Subcutaneous abdominal adipose tissue (tissue), 5 donors: ENCODE data around the gene CACNA1B.

Source experiments
- H3K27ac ChIP-seq: one replicate; pipeline ENCODE4 v1.7.0; 2013; ENCODE audit warnings: low read depth, mild to moderate bottlenecking, inconsistent platforms, low read length, moderate library complexity
- H3K27me3 ChIP-seq, 5 donors: one replicate each; pipeline ENCODE4 v1.7.0; 2013; ENCODE audit warnings: low read length in 5 of 5, inconsistent platforms in 1 of 5; ENCODE audit not compliant: control insufficient read depth in 5 of 5, insufficient read depth in 4 of 5
- H3K36me3 ChIP-seq, 5 donors: one replicate each; pipeline ENCODE4 v1.7.0; 2013; ENCODE audit warnings: low read length in 5 of 5; ENCODE audit not compliant: control insufficient read depth in 5 of 5, insufficient read depth in 5 of 5
- H3K4me1 ChIP-seq, 5 donors: one replicate each; pipeline ENCODE4 v1.7.0; 2013; ENCODE audit warnings: low read length in 5 of 5, mild to moderate bottlenecking in 3 of 5, moderate library complexity in 1 of 5; ENCODE audit not compliant: control insufficient read depth in 5 of 5, insufficient read depth in 5 of 5
- H3K4me3 ChIP-seq, 5 donors: one replicate each; pipeline ENCODE4 v1.7.0; 2013; ENCODE audit warnings: low read length in 5 of 5, low read depth in 1 of 5
- H3K9ac ChIP-seq, 5 donors: one replicate each; pipeline ENCODE4 v1.7.0; 2013; ENCODE audit warnings: low read length in 5 of 5, mild to moderate bottlenecking in 4 of 5, moderate library complexity in 3 of 5
- H3K9me3 ChIP-seq, 5 donors: one replicate each; pipeline ENCODE4 v1.7.0; 2013; ENCODE audit warnings: low read length in 5 of 5; ENCODE audit not compliant: control insufficient read depth in 5 of 5
- donor health status: healthy.
- donor health status: healthy.
- donor health status: healthy.
- donor health status: healthy.
- donor health status: healthy.

Gene CACNA1B

DNA sequence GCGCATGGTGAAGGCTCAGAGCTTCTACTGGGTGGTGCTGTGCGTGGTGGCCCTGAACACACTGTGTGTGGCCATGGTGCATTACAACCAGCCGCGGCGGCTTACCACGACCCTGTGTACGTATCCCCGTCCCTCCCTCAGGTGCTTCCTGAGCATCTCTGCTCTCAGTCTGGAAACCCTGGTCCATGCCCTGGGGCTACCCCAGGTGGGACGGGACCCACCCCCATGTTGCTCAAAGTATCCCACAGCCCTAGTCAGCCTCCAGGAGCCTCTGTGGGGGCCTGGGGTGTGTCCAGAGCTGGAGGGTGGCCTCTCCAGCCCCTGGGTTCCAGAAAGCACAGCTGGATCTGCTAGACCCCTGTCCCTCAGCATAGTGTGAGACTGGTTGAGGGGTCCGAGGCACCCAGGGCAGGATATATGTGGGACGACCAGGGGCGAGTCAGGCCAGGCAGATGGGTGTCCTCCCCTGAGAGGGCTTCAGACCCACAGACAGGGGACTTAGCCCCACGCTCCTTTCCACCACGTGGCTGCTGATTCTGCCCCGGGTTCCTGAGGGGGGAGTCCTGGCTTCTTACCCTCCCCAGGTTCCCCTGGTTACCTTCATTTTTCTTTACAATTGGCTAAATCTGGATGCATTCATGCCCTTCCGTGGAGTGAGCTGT lies 94.0 kb downstream of the CACNA1B start:
- Histone ChIP-seq H3K27ac (no peak overlapping the region), H3K4me1 (no peaks in the 10 kb centered on the region), H3K36me3 (no peaks in the 10 kb centered on the region), H3K9ac (no peak overlapping the region), H3K4me3 (no peak overlapping the region), H3K27me3 (peaks cover 0 to 47% (median 12%) of the 10 kb centered on the region in 5 donors), H3K9me3 (no peaks in the 10 kb centered on the region)

DNA sequence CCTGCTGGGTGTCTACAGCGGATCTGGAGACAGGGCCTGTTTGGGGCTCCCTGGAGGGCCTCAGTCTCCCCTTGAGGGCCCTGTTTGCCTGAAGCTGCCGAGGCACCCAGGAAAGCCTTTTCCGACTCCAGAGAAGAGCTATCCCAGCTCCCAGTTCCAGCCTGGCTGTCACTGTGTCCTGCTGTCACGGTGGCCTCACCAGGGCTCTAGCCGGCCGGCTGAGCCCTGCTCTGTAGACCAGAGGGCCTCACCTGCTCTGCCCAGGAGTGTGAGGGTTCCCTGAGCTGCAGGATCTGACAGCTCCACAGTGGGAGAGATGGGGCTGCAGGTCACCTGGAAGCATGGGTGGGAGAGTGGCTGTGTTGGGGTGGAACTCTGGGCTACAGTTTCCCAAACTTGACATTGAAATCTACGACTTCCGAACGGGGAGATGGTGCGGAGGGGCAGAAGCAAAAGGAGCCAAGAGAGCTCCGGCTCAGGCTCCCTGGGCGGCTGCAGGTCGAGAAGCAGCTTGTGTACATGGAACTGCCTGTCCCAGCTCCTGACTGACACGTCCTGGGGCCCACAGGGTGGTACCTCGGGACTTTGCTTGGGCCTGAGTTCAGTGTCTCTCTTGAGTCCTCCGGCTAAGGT lies 94.9 kb downstream of the CACNA1B start:
- peaks cover 0 to 42% (median 12%) of the 10 kb centered on the region in 5 donors for H3K27me3 ChIP-seq
- no peak overlapping the region for H3K4me3 ChIP-seq
- H3K9me3 ChIP-seq = no peaks in the 10 kb centered on the region
- H3K27ac ChIP-seq = no peak overlapping the region
- no peak overlapping the region for H3K9ac ChIP-seq
- H3K4me1 ChIP-seq = no peaks in the 10 kb centered on the region
- no peaks in the 10 kb centered on the region for H3K36me3 ChIP-seq

DNA sequence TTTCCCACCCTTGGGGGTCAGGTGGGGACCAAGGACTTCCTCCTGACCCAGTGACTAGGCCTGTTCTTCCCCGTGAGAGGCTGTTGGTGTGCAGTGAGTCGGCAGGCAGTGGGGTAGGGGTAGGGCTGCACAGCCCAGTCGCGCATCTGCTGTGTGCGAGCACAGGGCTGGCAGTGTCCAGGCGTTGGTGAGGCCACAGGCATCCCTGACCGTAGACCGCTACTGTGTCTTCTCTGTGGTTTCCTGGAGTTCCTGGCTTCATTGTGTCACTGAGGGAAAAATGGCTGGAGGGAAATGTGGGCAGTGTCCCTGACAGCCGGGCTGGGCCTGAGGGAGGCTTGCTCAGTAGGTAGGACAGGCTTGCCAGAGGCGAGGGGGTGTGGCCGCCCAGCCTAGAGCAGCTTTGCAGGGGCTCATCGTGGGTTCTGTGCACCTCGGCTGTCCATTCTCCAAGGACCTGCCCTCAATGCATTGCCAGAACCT lies 95.4 kb downstream of the CACNA1B start:
- Histone ChIP-seq H3K27ac (no peak overlapping the region), H3K4me1 (no peaks in the 10 kb centered on the region), H3K4me3 (no peak overlapping the region), H3K27me3 (peaks cover 0 to 40% (median 12%) of the 10 kb centered on the region in 5 donors), H3K9me3 (no peaks in the 10 kb centered on the region), H3K36me3 (no peaks in the 10 kb centered on the region), H3K9ac (no peak overlapping the region)

DNA sequence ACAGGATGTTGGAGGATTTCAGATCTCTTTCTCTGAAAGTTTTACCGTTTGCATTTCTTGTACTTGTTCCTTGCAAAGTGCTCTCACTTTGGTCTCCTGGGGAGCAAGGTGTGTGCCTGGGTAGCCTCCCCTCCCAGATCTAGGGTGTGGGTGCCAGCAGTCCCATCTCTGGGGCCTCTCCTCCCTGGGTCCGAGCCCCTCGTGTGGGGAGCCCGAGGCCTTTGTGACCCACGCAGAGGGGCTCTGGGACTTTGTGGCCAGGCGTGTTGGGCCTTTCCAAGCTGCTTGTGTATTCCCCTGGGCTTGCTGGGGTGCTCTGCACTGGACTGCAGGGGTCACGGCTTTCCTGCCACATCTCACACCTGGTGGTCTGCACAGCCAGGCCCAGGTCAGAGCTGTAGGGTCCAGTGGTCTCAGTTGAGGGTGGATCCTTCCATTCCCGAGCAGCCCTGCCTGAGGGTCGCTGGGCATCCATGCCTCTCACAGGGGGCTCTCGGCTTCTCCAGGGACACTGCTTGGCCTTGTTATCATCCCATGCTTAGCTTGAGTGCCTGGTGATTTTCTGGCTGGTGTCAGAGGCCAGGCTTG lies 96.3 kb downstream of the CACNA1B start:
- Histone ChIP-seq H3K9me3 (no peaks in the 10 kb centered on the region), H3K36me3 (no peaks in the 10 kb centered on the region)

DNA sequence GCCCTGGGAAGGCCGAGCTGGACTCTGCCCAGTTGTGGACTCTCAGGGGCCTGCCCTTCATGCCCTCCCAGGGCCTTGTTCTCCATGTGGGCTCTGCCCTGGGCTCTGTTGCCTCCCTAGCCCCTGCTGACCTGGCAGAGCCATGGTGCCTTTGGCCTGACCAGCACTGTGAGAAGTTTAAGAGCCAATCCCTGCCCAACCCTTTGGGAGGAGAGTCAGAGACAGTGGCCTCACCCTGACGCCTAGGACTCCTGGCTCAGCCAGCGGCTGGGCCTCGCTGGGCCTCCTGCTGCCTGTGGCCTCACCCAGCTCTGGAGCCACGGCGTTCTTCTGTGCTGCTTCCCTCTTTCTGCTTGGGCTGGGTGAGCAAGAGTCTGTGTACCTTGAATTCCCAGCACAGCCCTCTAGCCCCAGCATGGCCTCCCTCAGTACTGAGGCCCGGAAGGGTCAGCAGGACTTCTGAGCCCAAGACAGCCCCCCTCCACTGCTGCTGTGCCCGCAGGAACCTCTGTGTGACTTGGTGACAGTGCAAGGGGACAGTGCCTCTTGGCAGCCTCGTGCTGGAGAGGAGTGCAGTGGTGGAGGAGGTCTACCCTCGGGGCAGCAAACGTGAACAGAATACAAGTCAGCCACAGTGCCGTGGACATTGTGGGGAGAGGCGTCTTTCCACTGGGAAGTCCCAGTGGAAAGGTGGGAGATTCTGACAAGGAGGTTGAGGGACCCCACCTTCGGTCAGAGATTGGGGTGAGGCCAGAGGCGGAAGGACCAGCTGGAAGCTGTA lies 97.4 kb downstream of the CACNA1B start:
- Histone ChIP-seq H3K4me1 (no peaks in the 10 kb centered on the region), H3K27ac (no peak overlapping the region), H3K27me3 (peaks cover 0 to 36% (median 9%) of the 10 kb centered on the region in 5 donors), H3K36me3 (no peaks in the 10 kb centered on the region), H3K9me3 (no peaks in the 10 kb centered on the region), H3K4me3 (no peak overlapping the region), H3K9ac (no peak overlapping the region)

More for the DNA sequence above, 96.3 kb downstream of the CACNA1B start:
- Histone ChIP-seq H3K27ac (no peak overlapping the region), H3K9ac (no peak overlapping the region), H3K27me3 (peaks cover 0 to 36% (median 12%) of the 10 kb centered on the region in 5 donors), H3K4me3 (no peak overlapping the region), H3K4me1 (no peaks in the 10 kb centered on the region)

DNA sequence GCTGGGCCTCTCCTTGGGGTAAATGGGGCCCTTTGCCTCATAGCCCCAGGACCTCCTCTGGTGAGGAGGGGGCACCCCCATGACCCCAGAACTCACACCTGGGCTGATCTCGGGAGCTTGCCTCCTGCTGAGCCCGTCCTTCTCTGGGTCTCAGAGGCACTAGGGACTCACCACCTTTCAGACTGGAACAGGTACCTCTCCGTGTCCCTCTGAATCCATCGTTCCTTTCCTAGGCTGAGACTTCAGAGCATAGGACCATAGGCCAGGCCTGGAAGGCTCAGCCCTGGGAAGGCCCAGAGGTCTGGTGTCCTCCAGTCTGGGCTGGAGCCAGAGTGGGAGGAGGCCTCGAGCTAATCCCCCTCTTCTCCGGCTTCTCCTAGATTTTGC lies 97.9 kb downstream of the CACNA1B start:
- Histone ChIP-seq H3K27ac (no peak overlapping the region), H3K4me3 (no peak overlapping the region), H3K4me1 (no peaks in the 10 kb centered on the region), H3K36me3 (no peaks in the 10 kb centered on the region), H3K9me3 (no peaks in the 10 kb centered on the region), H3K9ac (no peak overlapping the region), H3K27me3 (peaks cover 0 to 31% (median 9%) of the 10 kb centered on the region in 5 donors)

DNA sequence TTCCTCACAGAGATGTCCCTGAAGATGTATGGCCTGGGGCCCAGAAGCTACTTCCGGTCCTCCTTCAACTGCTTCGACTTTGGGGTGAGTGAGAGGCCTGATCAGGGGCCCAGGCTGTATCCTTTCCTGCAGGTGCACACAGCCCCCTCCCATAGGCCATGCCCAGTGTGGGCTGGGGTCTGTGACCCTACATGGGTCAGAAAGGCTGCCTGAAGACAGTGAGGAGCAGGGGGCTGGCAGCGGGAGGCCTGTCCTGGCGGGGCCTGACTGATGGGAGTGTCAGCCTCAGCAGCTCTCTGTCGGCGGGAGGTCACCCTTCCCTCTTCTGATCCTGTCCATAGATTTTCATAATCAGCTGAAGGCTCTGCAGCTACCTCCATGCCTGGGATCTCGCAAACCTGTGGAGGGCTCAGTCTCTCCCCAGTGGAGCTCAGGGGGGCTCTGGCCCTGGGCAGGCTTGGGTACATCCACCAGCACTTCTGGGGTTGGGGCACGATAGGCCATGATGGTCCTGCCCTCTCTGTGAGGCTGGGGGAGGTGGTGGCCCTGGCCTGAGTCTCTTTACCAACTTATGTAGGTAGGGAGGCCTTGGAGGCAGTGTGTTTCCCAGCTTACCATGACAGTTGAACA lies 98.5 kb downstream of the CACNA1B start:
- Histone ChIP-seq H3K4me3 (no peak overlapping the region), H3K36me3 (no peaks in the 10 kb centered on the region), H3K4me1 (no peaks in the 10 kb centered on the region), H3K27ac (no peak overlapping the region), H3K9ac (no peak overlapping the region), H3K9me3 (no peaks in the 10 kb centered on the region), H3K27me3 (peaks cover 0 to 27% (median 6%) of the 10 kb centered on the region in 5 donors)

DNA sequence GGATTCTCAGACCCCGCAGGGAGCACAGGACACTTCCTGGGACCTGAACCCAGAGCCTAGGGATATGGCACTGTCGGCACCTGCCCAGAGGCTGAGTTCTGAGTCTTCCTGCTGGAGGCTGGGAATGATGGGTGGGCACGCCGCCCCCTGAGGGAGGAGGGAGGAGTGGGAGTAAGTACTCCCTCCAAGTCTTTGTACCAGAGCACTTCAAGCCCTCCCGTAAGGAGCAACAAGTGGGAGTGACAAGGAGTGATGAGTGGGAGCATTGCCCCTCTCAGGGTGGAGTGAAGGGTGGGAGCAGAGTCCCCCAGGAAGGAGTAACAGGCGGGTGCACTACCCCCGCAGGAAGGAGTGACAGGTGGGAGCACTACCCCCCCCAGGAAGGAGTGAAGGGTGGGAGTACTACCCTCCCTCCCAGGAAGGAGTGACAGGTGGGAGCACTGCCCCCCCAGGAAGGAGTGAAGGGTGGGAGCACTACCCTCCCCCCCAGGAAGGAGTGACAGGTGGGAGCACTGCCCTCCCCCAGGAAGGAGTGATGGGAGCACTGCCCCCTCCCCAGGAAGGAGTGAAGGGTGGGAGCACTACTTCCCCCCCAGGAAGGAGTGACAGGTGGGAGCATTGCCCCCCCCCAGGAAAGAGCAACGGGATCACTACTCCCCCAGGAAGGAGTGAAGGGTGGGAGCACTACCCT lies 100.1 kb downstream of the CACNA1B start:
- no peaks in the 10 kb centered on the region for H3K9me3 ChIP-seq
- no peaks in the 10 kb centered on the region for H3K4me1 ChIP-seq
- H3K9ac ChIP-seq = no peak overlapping the region
- no peak overlapping the region for H3K27ac ChIP-seq
- peaks cover 0 to 20% (median 2%) of the 10 kb centered on the region in 5 donors for H3K27me3 ChIP-seq
- H3K36me3 ChIP-seq = no peaks in the 10 kb centered on the region
- no peak overlapping the region for H3K4me3 ChIP-seq

DNA sequence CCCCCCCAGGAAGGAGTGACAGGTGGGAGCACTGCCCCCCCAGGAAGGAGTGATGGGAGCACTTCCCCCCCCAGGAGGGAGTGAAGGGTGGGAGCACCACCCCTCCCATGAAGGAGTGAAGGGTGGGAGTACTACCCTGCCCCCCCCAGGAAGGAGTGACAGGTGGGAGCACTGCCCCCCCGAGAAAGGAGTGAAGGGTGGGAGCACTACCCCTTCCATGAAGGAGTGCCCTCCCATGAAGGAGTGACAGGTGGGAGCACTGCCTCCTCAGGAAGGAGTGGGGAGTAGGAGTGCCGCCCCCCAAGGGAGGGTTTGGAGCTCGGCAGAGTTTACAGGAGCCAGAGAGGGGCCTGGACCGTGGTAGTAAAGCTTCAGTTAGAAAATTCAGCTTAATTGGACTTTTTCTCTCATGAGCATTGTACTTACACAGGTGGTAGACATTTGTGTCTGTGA lies 100.7 kb downstream of the CACNA1B start:
- no peaks in the 10 kb centered on the region for H3K4me1 ChIP-seq
- no peak overlapping the region for H3K27ac ChIP-seq
- no peak overlapping the region for H3K4me3 ChIP-seq
- H3K9me3 ChIP-seq = no peaks in the 10 kb centered on the region
- H3K9ac ChIP-seq = no peak overlapping the region
- peaks cover 0 to 15% (median 2%) of the 10 kb centered on the region in 5 donors for H3K27me3 ChIP-seq
- no peaks in the 10 kb centered on the region for H3K36me3 ChIP-seq
